HepG2 (cell line): ENCODE measurements around the gene TEKT2. TPM values are rescaled to one million over a fixed set of nuclear protein-coding genes. Genes with fewer than 3 reads are reported as not detected.

ENCODE experiments used
- ARID2 ChIP-seq: sonication (generic); formaldehyde crosslinking; IDR thresholded peaks from 2 replicates; pipeline ENCODE4 v1.8.1; 2022; ENCODE audit warnings: mild to moderate bottlenecking, missing genetic modification reagents, borderline replicate concordance
- DR1 ChIP-seq: sonication (generic); formaldehyde crosslinking; IDR thresholded peaks from 2 replicates; pipeline ENCODE4 v1.8.0; 2021; ENCODE audit warnings: mild to moderate bottlenecking, missing genetic modification reagents, inconsistent platforms
- KAT7 ChIP-seq: IDR thresholded peaks from 2 replicates; pipeline ENCODE4 v1.6.1; 2018; ENCODE audit warnings: borderline replicate concordance, missing compliant biosample characterization
- MIER3 ChIP-seq: IDR thresholded peaks from 2 replicates; pipeline ENCODE4 v1.6.1; 2016; ENCODE audit warnings: missing compliant biosample characterization, borderline replicate concordance
- SUZ12 ChIP-seq: fragments of 150-350 bp; IDR thresholded peaks from 2 replicates; pipeline ENCODE4 v1.6.1; 2014; ENCODE audit warnings: low read depth, low read length
- XBP1 ChIP-seq: sonication (generic); formaldehyde crosslinking; IDR thresholded peaks from 2 replicates; pipeline ENCODE4 v1.5.0; 2020; ENCODE audit warnings: missing genetic modification reagents
- YEATS4 ChIP-seq: sonication (generic); formaldehyde crosslinking; IDR thresholded peaks from 2 replicates; pipeline ENCODE4 v1.4.0; 2020; ENCODE audit warnings: missing genetic modification reagents, borderline replicate concordance
- ZFP36 ChIP-seq: fragments of 150-350 bp; IDR thresholded peaks from 2 replicates; pipeline ENCODE4 v1.6.1; 2018; ENCODE audit warnings: borderline replicate concordance, low read length, low read depth; ENCODE audit not compliant: partially characterized antibody
- ZNF33B ChIP-seq: sonication (generic); formaldehyde crosslinking; IDR thresholded peaks from 2 replicates; pipeline ENCODE4 v1.5.1; 2020; ENCODE audit warnings: mild to moderate bottlenecking, missing genetic modification reagents
- ZNF549 ChIP-seq: sonication (generic); formaldehyde crosslinking; IDR thresholded peaks from 2 replicates; pipeline ENCODE4 v1.5.0; 2020; ENCODE audit warnings: missing genetic modification reagents
- ZNF782 ChIP-seq: sonication (generic); formaldehyde crosslinking; IDR thresholded peaks from 2 replicates; pipeline ENCODE4 v1.4.0; 2020; ENCODE audit warnings: missing genetic modification reagents, mild to moderate bottlenecking, borderline replicate concordance
- polyA plus RNA-seq, 8 experiments: library from polyadenylated mRNA; depleted of rRNA in 3 of 8; stranded (reverse) in 7 of 8; unstranded in 1 of 8; fragments of >200 nt; fragmentation: Illumina TruSeq in 4 of 8; extraction: Trizol in 4 of 8; gene quantifications; 2 replicates each; pipeline versions ENCODE4 v1.2.1 to v1.2.3, GENCODE V29; 2011 to 2016; ENCODE audit warnings: low read depth in 4 of 8, missing spikeins in 1 of 8, mixed read lengths in 1 of 8; ENCODE audit not compliant: insufficient read depth in 1 of 8
- total RNA-seq, 5 experiments: library from RNA; depleted of rRNA; stranded (reverse); fragments of >200 nt; fragmentation: Illumina TruSeq; extraction: Trizol; gene quantifications; 2 replicates each; pipeline ENCODE4 v1.2.3, GENCODE V29; 2016; ENCODE audit warnings: low read depth in 1 of 5
- TF ChIP-seq, protein P1 (sequence below): sonication (generic); formaldehyde crosslinking; IDR thresholded peaks from 2 replicates; pipeline ENCODE4 v1.8.0; 2022; ENCODE audit warnings: mild to moderate bottlenecking, missing genetic modification reagents, moderate library complexity
- TF ChIP-seq, protein P2 (sequence below): sonication (generic); formaldehyde crosslinking; IDR thresholded peaks from 2 replicates; pipeline ENCODE4 v1.5.0; 2020; ENCODE audit warnings: mild to moderate bottlenecking, missing genetic modification reagents, borderline replicate concordance
- TF ChIP-seq, protein P3 (sequence below): conservative IDR thresholded peaks from 2 replicates; pipeline ENCODE4 v1.6.1; 2018; ENCODE audit warnings: missing genetic modification reagents
- TF ChIP-seq, protein P4 (sequence below): sonication (generic); formaldehyde crosslinking; IDR thresholded peaks from 2 replicates; pipeline ENCODE4 v1.5.0; 2020; ENCODE audit warnings: missing genetic modification reagents
- TF ChIP-seq, protein P5 (sequence below): sonication (generic); formaldehyde crosslinking; IDR thresholded peaks from 2 replicates; pipeline ENCODE4 v1.9.0; 2021; ENCODE audit warnings: missing genetic modification reagents, borderline replicate concordance

Gene TEKT2
- total and polyA plus RNA-seq, 2 of the 13 experiments (the other 11 are each of a cell fraction or from before 2014, with no cell fraction given) = 0.31 to 0.38 TPM

DNA sequence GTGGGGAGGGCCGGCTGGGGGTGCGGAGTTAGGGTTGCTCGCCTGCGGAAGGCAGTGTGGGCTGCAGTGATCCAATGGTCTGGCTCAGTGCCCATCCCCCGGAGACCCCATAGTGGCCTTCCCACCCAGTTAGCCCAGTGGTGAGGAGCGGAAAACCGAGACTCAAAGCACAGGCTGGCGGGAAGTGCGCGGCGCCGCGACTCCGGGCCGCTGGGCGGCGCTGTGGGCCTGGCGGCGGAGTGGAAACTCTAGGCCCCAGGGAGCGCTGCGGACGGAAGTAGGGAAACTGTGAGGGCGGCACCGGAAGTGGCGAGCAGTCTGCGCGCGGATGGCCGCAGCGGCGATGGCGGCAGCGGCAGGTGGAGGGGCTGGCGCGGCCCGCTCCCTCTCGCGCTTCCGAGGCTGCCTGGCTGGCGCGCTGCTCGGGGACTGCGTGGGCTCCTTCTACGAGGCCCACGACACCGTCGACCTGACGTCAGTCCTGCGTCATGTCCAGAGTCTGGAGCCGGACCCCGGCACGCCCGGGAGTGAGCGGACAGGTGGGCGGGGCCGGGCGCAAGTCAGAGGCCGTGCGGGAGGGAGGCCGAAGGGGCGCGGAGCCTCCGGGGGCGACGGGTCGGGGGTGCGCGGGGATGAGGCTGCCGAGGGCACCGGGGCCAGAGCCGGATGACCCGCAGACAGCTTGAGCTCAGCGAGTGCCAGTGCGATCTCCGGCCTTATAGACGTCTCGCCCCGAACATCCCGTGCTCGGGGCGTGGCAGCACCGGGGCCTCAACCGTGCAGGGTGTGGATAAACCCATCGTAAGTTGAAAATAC is 4.9 kb downstream of the TEKT2 start, which contains the start of gene ADPRS (continued):
- TF ChIP-seq DR1 (CRISPR knock-in tag) = peak; percentile 87
- 0 out of 2 replicates have a peak, but pooled peaks have one; percentile 34 for TF ChIP-seq ZNF549 (CRISPR knock-in tag)
- TF ChIP-seq, protein P1, sequence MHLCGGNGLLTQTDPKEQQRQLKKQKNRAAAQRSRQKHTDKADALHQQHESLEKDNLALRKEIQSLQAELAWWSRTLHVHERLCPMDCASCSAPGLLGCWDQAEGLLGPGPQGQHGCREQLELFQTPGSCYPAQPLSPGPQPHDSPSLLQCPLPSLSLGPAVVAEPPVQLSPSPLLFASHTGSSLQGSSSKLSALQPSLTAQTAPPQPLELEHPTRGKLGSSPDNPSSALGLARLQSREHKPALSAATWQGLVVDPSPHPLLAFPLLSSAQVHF = peak; percentile 94
- TF ChIP-seq ZNF782 (CRISPR knock-in tag) = no peak
- TF ChIP-seq ZNF33B = peak; percentile 83; the same call in 1 of the 2 replicates
- TF ChIP-seq, protein P2, sequence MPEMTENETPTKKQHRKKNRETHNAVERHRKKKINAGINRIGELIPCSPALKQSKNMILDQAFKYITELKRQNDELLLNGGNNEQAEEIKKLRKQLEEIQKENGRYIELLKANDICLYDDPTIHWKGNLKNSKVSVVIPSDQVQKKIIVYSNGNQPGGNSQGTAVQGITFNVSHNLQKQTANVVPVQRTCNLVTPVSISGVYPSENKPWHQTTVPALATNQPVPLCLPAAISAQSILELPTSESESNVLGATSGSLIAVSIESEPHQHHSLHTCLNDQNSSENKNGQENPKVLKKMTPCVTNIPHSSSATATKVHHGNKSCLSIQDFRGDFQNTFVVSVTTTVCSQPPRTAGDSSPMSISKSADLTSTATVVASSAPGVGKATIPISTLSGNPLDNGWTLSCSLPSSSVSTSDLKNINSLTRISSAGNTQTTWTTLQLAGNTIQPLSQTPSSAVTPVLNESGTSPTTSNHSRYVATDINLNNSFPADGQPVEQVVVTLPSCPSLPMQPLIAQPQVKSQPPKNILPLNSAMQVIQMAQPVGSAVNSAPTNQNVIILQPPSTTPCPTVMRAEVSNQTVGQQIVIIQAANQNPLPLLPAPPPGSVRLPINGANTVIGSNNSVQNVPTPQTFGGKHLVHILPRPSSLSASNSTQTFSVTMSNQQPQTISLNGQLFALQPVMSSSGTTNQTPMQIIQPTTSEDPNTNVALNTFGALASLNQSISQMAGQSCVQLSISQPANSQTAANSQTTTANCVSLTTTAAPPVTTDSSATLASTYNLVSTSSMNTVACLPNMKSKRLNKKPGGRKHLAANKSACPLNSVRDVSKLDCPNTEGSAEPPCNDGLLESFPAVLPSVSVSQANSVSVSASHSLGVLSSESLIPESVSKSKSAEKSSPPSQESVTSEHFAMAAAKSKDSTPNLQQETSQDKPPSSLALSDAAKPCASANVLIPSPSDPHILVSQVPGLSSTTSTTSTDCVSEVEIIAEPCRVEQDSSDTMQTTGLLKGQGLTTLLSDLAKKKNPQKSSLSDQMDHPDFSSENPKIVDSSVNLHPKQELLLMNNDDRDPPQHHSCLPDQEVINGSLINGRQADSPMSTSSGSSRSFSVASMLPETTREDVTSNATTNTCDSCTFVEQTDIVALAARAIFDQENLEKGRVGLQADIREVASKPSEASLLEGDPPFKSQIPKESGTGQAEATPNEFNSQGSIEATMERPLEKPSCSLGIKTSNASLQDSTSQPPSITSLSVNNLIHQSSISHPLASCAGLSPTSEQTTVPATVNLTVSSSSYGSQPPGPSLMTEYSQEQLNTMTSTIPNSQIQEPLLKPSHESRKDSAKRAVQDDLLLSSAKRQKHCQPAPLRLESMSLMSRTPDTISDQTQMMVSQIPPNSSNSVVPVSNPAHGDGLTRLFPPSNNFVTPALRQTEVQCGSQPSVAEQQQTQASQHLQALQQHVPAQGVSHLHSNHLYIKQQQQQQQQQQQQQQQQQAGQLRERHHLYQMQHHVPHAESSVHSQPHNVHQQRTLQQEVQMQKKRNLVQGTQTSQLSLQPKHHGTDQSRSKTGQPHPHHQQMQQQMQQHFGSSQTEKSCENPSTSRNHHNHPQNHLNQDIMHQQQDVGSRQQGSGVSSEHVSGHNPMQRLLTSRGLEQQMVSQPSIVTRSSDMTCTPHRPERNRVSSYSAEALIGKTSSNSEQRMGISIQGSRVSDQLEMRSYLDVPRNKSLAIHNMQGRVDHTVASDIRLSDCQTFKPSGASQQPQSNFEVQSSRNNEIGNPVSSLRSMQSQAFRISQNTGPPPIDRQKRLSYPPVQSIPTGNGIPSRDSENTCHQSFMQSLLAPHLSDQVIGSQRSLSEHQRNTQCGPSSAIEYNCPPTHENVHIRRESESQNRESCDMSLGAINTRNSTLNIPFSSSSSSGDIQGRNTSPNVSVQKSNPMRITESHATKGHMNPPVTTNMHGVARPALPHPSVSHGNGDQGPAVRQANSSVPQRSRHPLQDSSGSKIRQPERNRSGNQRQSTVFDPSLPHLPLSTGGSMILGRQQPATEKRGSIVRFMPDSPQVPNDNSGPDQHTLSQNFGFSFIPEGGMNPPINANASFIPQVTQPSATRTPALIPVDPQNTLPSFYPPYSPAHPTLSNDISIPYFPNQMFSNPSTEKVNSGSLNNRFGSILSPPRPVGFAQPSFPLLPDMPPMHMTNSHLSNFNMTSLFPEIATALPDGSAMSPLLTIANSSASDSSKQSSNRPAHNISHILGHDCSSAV (CRISPR knock-in tag) = 0 out of 2 replicates have a peak, but pooled peaks have one; percentile 78
- TF ChIP-seq, protein P3, sequence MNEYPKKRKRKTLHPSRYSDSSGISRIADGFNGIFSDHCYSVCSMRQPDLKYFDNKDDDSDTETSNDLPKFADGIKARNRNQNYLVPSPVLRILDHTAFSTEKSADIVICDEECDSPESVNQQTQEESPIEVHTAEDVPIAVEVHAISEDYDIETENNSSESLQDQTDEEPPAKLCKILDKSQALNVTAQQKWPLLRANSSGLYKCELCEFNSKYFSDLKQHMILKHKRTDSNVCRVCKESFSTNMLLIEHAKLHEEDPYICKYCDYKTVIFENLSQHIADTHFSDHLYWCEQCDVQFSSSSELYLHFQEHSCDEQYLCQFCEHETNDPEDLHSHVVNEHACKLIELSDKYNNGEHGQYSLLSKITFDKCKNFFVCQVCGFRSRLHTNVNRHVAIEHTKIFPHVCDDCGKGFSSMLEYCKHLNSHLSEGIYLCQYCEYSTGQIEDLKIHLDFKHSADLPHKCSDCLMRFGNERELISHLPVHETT = peak; percentile 88
- TF ChIP-seq, protein P4, sequence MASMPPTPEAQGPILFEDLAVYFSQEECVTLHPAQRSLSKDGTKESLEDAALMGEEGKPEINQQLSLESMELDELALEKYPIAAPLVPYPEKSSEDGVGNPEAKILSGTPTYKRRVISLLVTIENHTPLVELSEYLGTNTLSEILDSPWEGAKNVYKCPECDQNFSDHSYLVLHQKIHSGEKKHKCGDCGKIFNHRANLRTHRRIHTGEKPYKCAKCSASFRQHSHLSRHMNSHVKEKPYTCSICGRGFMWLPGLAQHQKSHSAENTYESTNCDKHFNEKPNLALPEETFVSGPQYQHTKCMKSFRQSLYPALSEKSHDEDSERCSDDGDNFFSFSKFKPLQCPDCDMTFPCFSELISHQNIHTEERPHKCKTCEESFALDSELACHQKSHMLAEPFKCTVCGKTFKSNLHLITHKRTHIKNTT = no peak
- no peak for TF ChIP-seq ZFP36
- TF ChIP-seq YEATS4 (CRISPR knock-in tag) = peak; percentile 98
- TF ChIP-seq ARID2 (CRISPR knock-in tag) = no peak
- TF ChIP-seq KAT7 (CRISPR knock-in tag) = peak; percentile 99
- TF ChIP-seq SUZ12 = no peak
- peak; percentile 74; the same call in 1 of the 2 replicates for TF ChIP-seq MIER3 (CRISPR knock-in tag)
- TF ChIP-seq, protein P5, sequence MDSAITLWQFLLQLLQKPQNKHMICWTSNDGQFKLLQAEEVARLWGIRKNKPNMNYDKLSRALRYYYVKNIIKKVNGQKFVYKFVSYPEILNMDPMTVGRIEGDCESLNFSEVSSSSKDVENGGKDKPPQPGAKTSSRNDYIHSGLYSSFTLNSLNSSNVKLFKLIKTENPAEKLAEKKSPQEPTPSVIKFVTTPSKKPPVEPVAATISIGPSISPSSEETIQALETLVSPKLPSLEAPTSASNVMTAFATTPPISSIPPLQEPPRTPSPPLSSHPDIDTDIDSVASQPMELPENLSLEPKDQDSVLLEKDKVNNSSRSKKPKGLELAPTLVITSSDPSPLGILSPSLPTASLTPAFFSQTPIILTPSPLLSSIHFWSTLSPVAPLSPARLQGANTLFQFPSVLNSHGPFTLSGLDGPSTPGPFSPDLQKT (CRISPR knock-in tag) = no peak
- no peak for TF ChIP-seq XBP1 (CRISPR knock-in tag)
